PC-9 (cell line): ENCODE measurements around the gene WNK2. TPM values are rescaled to one million over a fixed set of nuclear protein-coding genes. Genes with fewer than 3 reads are reported as not detected.

ENCODE experiments used
- BruUV-seq: library from RNA; stranded (reverse); fragments of 400-500 nt; replicated peaks from 2 replicates; lab custom pipeline; 2021; lab: Mats Ljungman, UMichigan
- CTCF ChIA-PET: fragments of 300-600 bp; sonication (Branson Sonifier 250); formaldehyde crosslinking; loops from one replicate; lab custom pipeline; 2022; ENCODE audit warnings: antibody characterized with exemption; lab: Charles Lee
- POLR2A ChIA-PET: fragments of 300-600 bp; sonication (Branson Sonifier 250); formaldehyde crosslinking; loops from one replicate; lab custom pipeline; 2022; ENCODE audit warnings: antibody characterized with exemption; ENCODE audit not compliant: unreplicated experiment; lab: Charles Lee
- DNase-seq, 2 experiments: peaks; one replicate each; pipeline versions ENCODE4 v3.0.0 to v3.0.0-alpha.2; 2015 to 2022; ENCODE audit warnings: mixed read lengths in 1 of 2
- H2AFZ ChIP-seq: fragments of 200-600 bp; sonication (generic); 2 replicates; pipeline ENCODE4 v1.8.1; 2017; ENCODE audit warnings: antibody characterized with exemption
- H3F3A ChIP-seq: fragments of 200-600 bp; sonication (generic); 2 replicates; pipeline ENCODE4 v1.8.1; 2017; ENCODE audit warnings: antibody characterized with exemption, mild to moderate bottlenecking, low read depth; ENCODE audit not compliant: insufficient read depth
- H3K27ac ChIP-seq: fragments of 200-600 bp; sonication (generic); 2 replicates; pipeline ENCODE4 v1.6.1; 2016; ENCODE audit warnings: mixed run types
- H3K27me3 ChIP-seq: fragments of 200-600 bp; sonication (generic); 2 replicates; pipeline ENCODE4 v1.6.1; 2016; ENCODE audit warnings: low read depth, mixed run types; ENCODE audit not compliant: insufficient read depth
- H3K36me3 ChIP-seq: fragments of 200-600 bp; sonication (generic); 2 replicates; pipeline ENCODE4 v1.6.1; 2016; ENCODE audit warnings: low read depth, mixed run types
- H3K4me1 ChIP-seq: fragments of 200-600 bp; sonication (generic); replicated peaks from 2 replicates; pipeline ENCODE4 v1.6.1; 2016; ENCODE audit warnings: mixed run types; ENCODE audit not compliant: insufficient read depth
- H3K4me2 ChIP-seq: fragments of 200-600 bp; sonication (generic); 2 replicates; pipeline ENCODE4 v1.6.1; 2017; ENCODE audit warnings: mixed run types
- H3K4me3 ChIP-seq: fragments of 200-600 bp; sonication (generic); 2 replicates; pipeline ENCODE4 v1.6.1; 2016; ENCODE audit warnings: mixed run types
- H3K79me2 ChIP-seq: fragments of 200-600 bp; sonication (generic); 2 replicates; pipeline ENCODE4 v1.6.1; 2017; ENCODE audit warnings: low read depth, mixed run types
- H3K9me2 ChIP-seq: fragments of 200-600 bp; sonication (generic); 2 replicates; pipeline ENCODE4 v1.8.1; 2017; ENCODE audit warnings: mild to moderate bottlenecking; ENCODE audit not compliant: insufficient read depth
- H3K9me3 ChIP-seq: fragments of 200-600 bp; sonication (generic); 2 replicates; pipeline ENCODE4 v1.8.1; 2016; ENCODE audit warnings: low read depth; ENCODE audit not compliant: insufficient read depth
- H4K20me1 ChIP-seq: fragments of 200-600 bp; sonication (generic); 2 replicates; pipeline ENCODE4 v1.8.1; 2017; ENCODE audit not compliant: insufficient read depth
- CTCF ChIP-seq: fragments of 200-600 bp; sonication (generic); conservative IDR thresholded peaks from 2 replicates; pipeline ENCODE4 v1.6.1; 2017; ENCODE audit warnings: mixed run types, antibody characterized with exemption, mild to moderate bottlenecking, moderate library complexity
- EZH2 ChIP-seq: fragments of 200-600 bp; sonication (generic); IDR thresholded peaks from 2 replicates; pipeline ENCODE4 v1.8.0; 2017; ENCODE audit warnings: antibody characterized with exemption, low read depth
- intact Hi-C: fragments of 100-400 bp; cut with micrococcal nuclease; formaldehyde crosslinking; loops from one replicate; pipeline ENCODE4 v1.10.0; 2022; ENCODE audit not compliant: unreplicated experiment
- total RNA-seq: library from RNA; stranded (reverse); gene quantifications from 2 replicates; pipeline ENCODE4 v1.2.3, GENCODE V29; 2021

The WNK2 gene
- total RNA-seq, 1 experiment from 2014 or later, result 44.6 TPM

GRCh38 chr9:93290495-93291434 lies 106.8 kb downstream of the WNK2 start:
- no peaks in the 10 kb centered on the region for H3K9me3 ChIP-seq
- no peak overlapping the region for H2AFZ ChIP-seq
- intact Hi-C loops, result loop anchor here (2.0 kb wide), 1 partner anchor 72 kb away; no protein-coding TSS in a partner anchor
- TF ChIP-seq EZH2, result no peak
- TF ChIP-seq CTCF, result no peak
- DNase-seq, result no peak
- CTCF ChIA-PET, result interaction anchor here (0.6 kb wide), 1 partner anchor 20 kb away, joined by 4 read pairs; no protein-coding TSS in a partner anchor
- no peaks in the 10 kb centered on the region for H3K79me2 ChIP-seq
- no peaks in the 10 kb centered on the region for H3K9me2 ChIP-seq
- POLR2A ChIA-PET, result interaction anchor here (0.6 kb wide), 1 partner anchor 60 kb away, joined by 8 read pairs; no protein-coding TSS in a partner anchor
- peaks cover 10% of the 10 kb centered on the region; the same call in 1 of the 2 replicates for H3F3A ChIP-seq
- no peaks in the 10 kb centered on the region for H3K36me3 ChIP-seq
- no peak overlapping the region for H3K4me3 ChIP-seq
- H3K4me1 ChIP-seq, result peaks cover 33% of the 10 kb centered on the region
- no peak overlapping the region for H3K4me2 ChIP-seq
- H3K27ac ChIP-seq, result no peak overlapping the region
- no peaks in the 10 kb centered on the region for H4K20me1 ChIP-seq
- no peaks in the 10 kb centered on the region for H3K27me3 ChIP-seq
- BruUV-seq, result no TSS peak

- CTCF ChIA-PET, result no interaction called here
- no peaks in the 10 kb centered on the region for H3K27me3 ChIP-seq
Observed at GRCh38 chr9:93291536-93292287, 107.8 kb downstream of the WNK2 start.

More at GRCh38 chr9:93291536-93292287, 107.8 kb downstream of the WNK2 start:
- POLR2A ChIA-PET, result no interaction called here
- Histone ChIP-seq H3K36me3 (no peaks in the 10 kb centered on the region), H3K4me2 (no peak overlapping the region), H3K79me2 (no peaks in the 10 kb centered on the region), H3F3A (peaks cover 6% of the 10 kb centered on the region; the same call in 1 of the 2 replicates), H3K4me1 (peaks cover 33% of the 10 kb centered on the region), H3K9me2 (no peaks in the 10 kb centered on the region), H3K27ac (no peak overlapping the region), H2AFZ (no peak overlapping the region), H3K4me3 (no peak overlapping the region), H3K9me3 (no peaks in the 10 kb centered on the region), H4K20me1 (no peaks in the 10 kb centered on the region)
- no TSS peak for BruUV-seq
- no peak for DNase-seq
- intact Hi-C loops, result loop anchor here (2.0 kb wide), 1 partner anchor 73 kb away; no protein-coding TSS in a partner anchor
- TF ChIP-seq CTCF (no peak), EZH2 (no peak)
